ENCODE results near the gene FA2H.
"Not testable (repeated sequence)": the region's sequence is repeated elsewhere in the genome, so short reads cannot be mapped to it uniquely, and the experiment has no call there.

Gene FA2H

GRCh38 chr16:74774223-74775139 is at the start of gene FA2H:
Gene FA2H (minus strand): TSS chr16:74774820. CDS start chr16:74774755, 65 bp downstream.
- in situ Hi-C loops (cut with HindIII; ENCODE audit: low sequenced_read_pairs): no loop called here

- in situ Hi-C loops (cut with HindIII; ENCODE audit: low sequenced_read_pairs): loop anchor here (5.0 kb wide), 1 partner anchor 56 kb away; no protein-coding TSS in a partner anchor
Measured at GRCh38 chr16:74817851-74818250, 43.2 kb upstream of the FA2H start.

- in situ Hi-C loops (cut with HindIII; ENCODE audit: low sequenced_read_pairs): no loop called here
Measured at GRCh38 chr16:74813109-74813641, 38.6 kb upstream of the FA2H start.

- in situ Hi-C loops (cut with HindIII; ENCODE audit: low sequenced_read_pairs): no loop called here
Measured at GRCh38 chr16:74811911-74812310, 37.3 kb upstream of the FA2H start.

GRCh38 chr16:74811216-74811615 is 36.6 kb upstream of the FA2H start:
- in situ Hi-C loops (cut with HindIII; ENCODE audit: low sequenced_read_pairs): not testable (repeated sequence)

GRCh38 chr16:74807052-74807646 is 32.5 kb upstream of the FA2H start:
- in situ Hi-C loops (cut with HindIII; ENCODE audit: low sequenced_read_pairs): no loop called here

- in situ Hi-C loops (cut with HindIII; ENCODE audit: low sequenced_read_pairs): loop anchor here (5.0 kb wide), 1 partner anchor 58 kb away; no protein-coding TSS in a partner anchor
Measured at GRCh38 chr16:74800216-74800871, 25.7 kb upstream of the FA2H start.

GRCh38 chr16:74797414-74797813 is 22.8 kb upstream of the FA2H start:
- in situ Hi-C loops (cut with HindIII; ENCODE audit: low sequenced_read_pairs): loop anchor here (5.0 kb wide), 1 partner anchor 95 kb away; the partner anchor contains the start of gene MLKL

- in situ Hi-C loops (cut with HindIII; ENCODE audit: low sequenced_read_pairs): loop anchor here (5.0 kb wide), 1 partner anchor 93 kb away; the partner anchor contains the start of gene MLKL
Measured at GRCh38 chr16:74795104-74795503, 20.5 kb upstream of the FA2H start.

- in situ Hi-C loops (cut with HindIII; ENCODE audit: low sequenced_read_pairs): loop anchor here (5.0 kb wide), 1 partner anchor 92 kb away; the partner anchor contains the start of gene MLKL
Measured at GRCh38 chr16:74794668-74795067, 20.0 kb upstream of the FA2H start.

- in situ Hi-C loops (cut with HindIII; ENCODE audit: low sequenced_read_pairs): no loop called here
Measured at GRCh38 chr16:74793571-74793970, 19.0 kb upstream of the FA2H start.

GRCh38 chr16:74792225-74792624 is 17.6 kb upstream of the FA2H start:
- in situ Hi-C loops (cut with HindIII; ENCODE audit: low sequenced_read_pairs): no loop called here

- in situ Hi-C loops (cut with HindIII; ENCODE audit: low sequenced_read_pairs): not testable (repeated sequence)
Measured at GRCh38 chr16:74791749-74792148, 17.1 kb upstream of the FA2H start.

GRCh38 chr16:74788108-74788507 is 13.5 kb upstream of the FA2H start:
- in situ Hi-C loops (cut with HindIII; ENCODE audit: low sequenced_read_pairs): no loop called here

- in situ Hi-C loops (cut with HindIII; ENCODE audit: low sequenced_read_pairs): no loop called here
Measured at GRCh38 chr16:74785031-74785430, 10.4 kb upstream of the FA2H start.

- in situ Hi-C loops (cut with HindIII; ENCODE audit: low sequenced_read_pairs): no loop called here
Measured at GRCh38 chr16:74778646-74779045, 4.0 kb upstream of the FA2H start.

GRCh38 chr16:74776926-74777325 is 2.3 kb upstream of the FA2H start:
- in situ Hi-C loops (cut with HindIII; ENCODE audit: low sequenced_read_pairs): no loop called here

- in situ Hi-C loops (cut with HindIII; ENCODE audit: low sequenced_read_pairs): no loop called here
Measured at GRCh38 chr16:74775255-74775654, 635 bp upstream of the FA2H start.

GRCh38 chr16:74773446-74774222 is 986 bp downstream of the FA2H start:
- in situ Hi-C loops (cut with HindIII; ENCODE audit: low sequenced_read_pairs): no loop called here

GRCh38 chr16:74771656-74772315 is 2.8 kb downstream of the FA2H start:
- in situ Hi-C loops (cut with HindIII; ENCODE audit: low sequenced_read_pairs): no loop called here
